Neuronal stem cell (in vitro differentiated cells): ENCODE results near the gene GALNT15.

Experiments used
- DNase-seq: peaks from one replicate; pipeline ENCODE4 v3.0.0-alpha.2; 2013; ENCODE audit warnings: low spot score
- H2AFZ ChIP-seq: one replicate; pipeline ENCODE4 v1.6.1; 2013; ENCODE audit warnings: mild to moderate bottlenecking, low read length, inconsistent platforms
- H2AK5ac ChIP-seq: 2 replicates; pipeline ENCODE4 v1.6.1; 2013; ENCODE audit warnings: low read depth, mild to moderate bottlenecking, inconsistent platforms, low read length, moderate library complexity, mixed read lengths
- H2BK120ac ChIP-seq: 2 replicates; pipeline ENCODE4 v1.6.1; 2013; ENCODE audit warnings: low read depth, mild to moderate bottlenecking, inconsistent platforms, low read length, moderate library complexity, mixed read lengths
- H2BK12ac ChIP-seq: one replicate; pipeline ENCODE4 v1.6.1; 2013; ENCODE audit warnings: low read length, inconsistent platforms
- H2BK15ac ChIP-seq: 2 replicates; pipeline ENCODE4 v1.6.1; 2013; ENCODE audit warnings: mild to moderate bottlenecking, low read length, inconsistent platforms, mixed read lengths
- H2BK5ac ChIP-seq: one replicate; pipeline ENCODE4 v1.6.1; 2013; ENCODE audit warnings: inconsistent platforms, mild to moderate bottlenecking, low read length, moderate library complexity
- H3K14ac ChIP-seq: one replicate; pipeline ENCODE4 v1.6.1; 2013; ENCODE audit warnings: low read length, inconsistent platforms
- H3K18ac ChIP-seq: 2 replicates; pipeline ENCODE4 v1.6.1; 2013; ENCODE audit warnings: low read length, inconsistent platforms
- H3K23ac ChIP-seq: 2 replicates; pipeline ENCODE4 v1.6.1; 2013; ENCODE audit warnings: low read depth, mild to moderate bottlenecking, mixed read lengths, low read length, inconsistent platforms; ENCODE audit not compliant: poor library complexity
- H3K27ac ChIP-seq: replicated peaks from 3 replicates; pipeline ENCODE4 v1.5.1; 2013; ENCODE audit warnings: low read length, inconsistent platforms
- H3K27me3 ChIP-seq, 3 experiments: 2 replicates each; pipeline ENCODE4 v1.6.1; 2013; ENCODE audit warnings: low read length in 3 of 3, mild to moderate bottlenecking in 2 of 3, inconsistent platforms in 1 of 3, low read depth in 1 of 3, mixed read lengths in 1 of 3, moderate library complexity in 1 of 3; ENCODE audit not compliant: control insufficient read depth in 3 of 3, insufficient read depth in 3 of 3
- H3K36me3 ChIP-seq, 2 donors: replicated peaks in 1 of 2; 2 replicates each; pipeline ENCODE4 v1.6.1; 2013; ENCODE audit warnings: low read length in 2 of 2; ENCODE audit not compliant: control insufficient read depth in 2 of 2, insufficient read depth in 2 of 2
- H3K4ac ChIP-seq: 2 replicates; pipeline ENCODE4 v1.6.1; 2013; ENCODE audit warnings: inconsistent platforms, mild to moderate bottlenecking, low read length, moderate library complexity
- H3K4me1 ChIP-seq, 2 donors: 1 replicate in 1 of 2; 2 replicates in 1 of 2; pipeline ENCODE4 v1.6.1; 2013; ENCODE audit warnings: low read length in 2 of 2, low read depth in 1 of 2; ENCODE audit not compliant: control insufficient read depth in 2 of 2, insufficient read depth in 1 of 2
- H3K4me2 ChIP-seq: one replicate; pipeline ENCODE4 v1.6.1; 2013; ENCODE audit warnings: mild to moderate bottlenecking, low read length, inconsistent platforms; ENCODE audit not compliant: insufficient read depth, poor library complexity, severe bottlenecking
- H3K4me3 ChIP-seq, 2 donors: 2 replicates each; pipeline ENCODE4 v1.5.1; 2013; ENCODE audit warnings: low read length in 2 of 2, mild to moderate bottlenecking in 2 of 2, inconsistent platforms in 1 of 2, moderate library complexity in 1 of 2
- H3K79me1 ChIP-seq: one replicate; pipeline ENCODE4 v1.6.1; 2013; ENCODE audit warnings: low read depth, mild to moderate bottlenecking, inconsistent platforms, low read length, moderate library complexity
- H3K9ac ChIP-seq: one replicate; pipeline ENCODE4 v1.6.1; 2013; ENCODE audit warnings: mild to moderate bottlenecking, low read depth, low read length, inconsistent platforms; ENCODE audit not compliant: poor library complexity
- H3K9me3 ChIP-seq, 2 donors: replicated peaks in 1 of 2; 2 replicates each; pipeline versions ENCODE3 to v1.6.1; 2013; ENCODE audit warnings: low read length in 2 of 2, mild to moderate bottlenecking in 2 of 2, inconsistent platforms in 1 of 2, low read depth in 1 of 2, mixed read lengths in 1 of 2, moderate library complexity in 1 of 2; ENCODE audit not compliant: control insufficient read depth in 2 of 2, insufficient read depth in 1 of 2
- H4K8ac ChIP-seq: one replicate; pipeline ENCODE4 v1.6.1; 2013; ENCODE audit warnings: low read depth, mild to moderate bottlenecking, inconsistent platforms, low read length, moderate library complexity
- H4K91ac ChIP-seq: one replicate; pipeline ENCODE4 v1.6.1; 2013; ENCODE audit warnings: low read length, low read depth, mild to moderate bottlenecking, inconsistent platforms; ENCODE audit not compliant: poor library complexity
- WGBS, 2 donors: extraction: QIAGEN DNeasy Blood & Tissue Kit; methylation state at CpG; one replicate each; pipeline ENCODE4 v1.1.7; 2013; ENCODE audit warnings: missing lambda C conversion rate in 2 of 2, mixed read lengths in 1 of 2; ENCODE audit not compliant: insufficient read length in 2 of 2, insufficient replicate concordance in 1 of 2; ENCODE audit errors: extremely low coverage in 2 of 2; 5-methylcytosine and 5-hydroxymethylcytosine counted together

GALNT15 gene

DNA sequence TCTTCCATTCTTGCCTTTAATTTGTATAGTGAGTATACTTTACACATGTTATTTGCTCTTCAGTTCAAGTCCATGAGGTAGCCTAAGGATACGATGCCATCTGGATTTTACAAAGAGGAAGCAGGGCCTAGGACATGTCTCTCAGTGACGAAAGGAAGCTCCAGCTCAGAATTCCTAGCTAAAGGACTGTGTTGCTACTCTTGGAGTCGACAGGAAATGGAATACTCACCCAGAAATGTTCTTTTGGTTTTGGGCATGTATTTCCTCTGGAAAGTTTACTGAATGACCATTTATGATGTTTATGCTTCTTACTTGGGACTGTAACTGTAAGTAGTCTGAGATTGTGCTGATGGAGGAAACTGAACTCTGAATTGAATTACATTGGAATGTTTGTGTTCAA, 103.0 kb downstream of the GALNT15 start:
- Histone ChIP-seq H4K91ac (no peak overlapping the region), H3K9ac (no peak overlapping the region), H3K4me1 (no peaks in the 10 kb centered on the region), H2AFZ (no peak overlapping the region), H2BK15ac (no peak overlapping the region), H3K9me3 (no peaks in the 10 kb centered on the region), H3K79me1 (no peaks in the 10 kb centered on the region), H3K36me3 (peaks cover 8 to 51% of the 10 kb centered on the region in 2 donors), H3K23ac (no peak overlapping the region), H2BK12ac (no peak overlapping the region), H2BK120ac (no peak overlapping the region), H2BK5ac (no peak overlapping the region), H2AK5ac (no peak overlapping the region), H3K4me3 (no peak overlapping the region), H3K4me2 (no peak overlapping the region), H3K27ac (no peak overlapping the region), H3K18ac (no peak overlapping the region), H3K4ac (no peak overlapping the region), H3K27me3 (no peaks in the 10 kb centered on the region), H4K8ac (no peak overlapping the region), H3K14ac (no peak overlapping the region)
- WGBS, 2 donors, result no CpG with 5 or more reads among the region's 3 CpGs
- DNase-seq, result no peak

DNA sequence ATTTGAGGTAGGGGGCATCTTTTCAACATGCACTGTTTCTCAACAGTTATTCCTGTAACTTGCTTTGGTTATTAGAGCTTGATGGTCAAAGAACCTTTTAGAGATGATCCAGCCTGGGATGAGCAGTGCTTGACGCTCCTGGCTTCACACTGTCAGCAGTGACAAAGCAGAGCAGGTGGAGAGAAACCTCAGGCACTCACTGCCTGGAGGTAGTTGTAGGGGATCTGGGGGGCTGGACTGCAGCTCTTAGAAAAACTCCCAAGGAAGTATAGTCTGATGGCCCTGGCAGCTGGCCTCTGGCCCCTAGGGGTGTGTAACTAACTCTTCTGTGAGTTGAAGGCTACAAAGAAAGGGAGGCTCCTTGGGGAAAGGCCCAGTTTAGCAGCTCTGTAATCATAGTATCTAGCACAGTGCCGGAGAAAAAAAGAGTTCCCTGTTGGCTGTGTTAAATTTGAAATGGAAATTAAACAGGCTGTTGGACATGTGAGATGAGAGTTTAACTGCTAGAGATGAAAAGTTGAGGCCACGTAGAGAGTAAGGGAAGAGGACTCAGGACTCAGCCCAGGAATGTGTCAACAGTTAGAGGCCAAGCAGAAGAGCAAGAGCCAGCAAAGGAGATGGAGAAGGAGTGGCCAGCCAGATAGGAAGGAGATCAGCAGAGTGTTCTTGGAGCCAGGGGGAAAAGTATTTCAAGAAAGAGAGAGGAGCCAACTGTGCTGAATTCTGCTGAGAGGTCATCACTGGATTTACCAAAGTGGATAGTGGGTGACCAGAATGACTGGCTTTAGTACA, 104.7 kb downstream of the GALNT15 start:
- WGBS, 2 donors, result no CpG with 5 or more reads among the region's 3 CpGs
- H3K9me3 ChIP-seq, result no peaks in the 10 kb centered on the region
- H3K4me3 ChIP-seq, result no peak overlapping the region
- H3K4ac ChIP-seq, result no peak overlapping the region
- no peak overlapping the region for H2BK120ac ChIP-seq
- no peak overlapping the region for H3K14ac ChIP-seq
- no peak overlapping the region for H2BK12ac ChIP-seq
- no peak overlapping the region for H3K27ac ChIP-seq
- no peaks in the 10 kb centered on the region for H3K79me1 ChIP-seq
- H3K4me2 ChIP-seq, result no peak overlapping the region
- H3K36me3 ChIP-seq, result peaks cover 9 to 50% of the 10 kb centered on the region in 2 donors
- no peak for DNase-seq
- H2AK5ac ChIP-seq, result no peak overlapping the region
- no peak overlapping the region for H2AFZ ChIP-seq
- H3K27me3 ChIP-seq, result no peaks in the 10 kb centered on the region
- H3K4me1 ChIP-seq, result no peaks in the 10 kb centered on the region
- no peak overlapping the region for H2BK15ac ChIP-seq
- H3K18ac ChIP-seq, result no peak overlapping the region
- no peak overlapping the region for H2BK5ac ChIP-seq
- H4K91ac ChIP-seq, result no peak overlapping the region
- H4K8ac ChIP-seq, result no peak overlapping the region
- H3K23ac ChIP-seq, result no peak overlapping the region
- no peak overlapping the region for H3K9ac ChIP-seq

DNA sequence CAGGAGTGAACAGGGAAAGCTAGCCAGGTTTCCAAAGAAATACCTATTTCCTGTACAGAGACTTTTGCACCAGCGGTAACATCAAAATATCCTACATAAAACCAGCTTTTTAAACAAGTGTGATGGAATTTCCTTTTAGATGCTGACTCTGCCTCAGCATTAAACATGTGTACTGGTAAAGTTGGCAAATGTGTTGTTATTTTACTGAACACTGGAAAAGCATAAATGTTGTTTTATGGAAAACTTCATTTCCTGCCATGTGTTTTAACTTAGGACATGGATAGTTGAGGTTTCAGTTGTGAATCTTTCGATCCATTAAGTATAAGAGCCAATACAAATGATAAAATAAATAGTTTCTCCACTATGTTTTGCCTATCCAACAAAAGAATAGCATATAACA, 106.2 kb downstream of the GALNT15 start:
- no peak overlapping the region for H3K18ac ChIP-seq
- no peaks in the 10 kb centered on the region for H3K9me3 ChIP-seq

More for the DNA sequence above, 106.2 kb downstream of the GALNT15 start:
- no peak overlapping the region for H3K9ac ChIP-seq
- H2BK12ac ChIP-seq, result no peak overlapping the region
- no peak overlapping the region for H3K4me2 ChIP-seq
- no peak for DNase-seq
- no peak overlapping the region for H3K14ac ChIP-seq
- no peak overlapping the region for H4K8ac ChIP-seq
- H3K4me1 ChIP-seq, result no peaks in the 10 kb centered on the region
- H3K4ac ChIP-seq, result no peak overlapping the region
- H2BK120ac ChIP-seq, result no peak overlapping the region
- no peak overlapping the region for H2BK5ac ChIP-seq
- H3K4me3 ChIP-seq, result no peak overlapping the region
- H2AFZ ChIP-seq, result no peak overlapping the region
- no peak overlapping the region for H2BK15ac ChIP-seq
- no CpG with 5 or more reads among the region's 2 CpGs for WGBS, 2 donors
- no peaks in the 10 kb centered on the region for H3K79me1 ChIP-seq
- no peak overlapping the region for H2AK5ac ChIP-seq
- no peak overlapping the region for H3K23ac ChIP-seq
- no peaks in the 10 kb centered on the region for H3K27me3 ChIP-seq
- no peak overlapping the region for H3K27ac ChIP-seq
- no peak overlapping the region for H4K91ac ChIP-seq
- peaks cover 7 to 41% of the 10 kb centered on the region in 2 donors for H3K36me3 ChIP-seq
